AG04449 (cell line): ENCODE measurements around the gene INPP5J.

Experiments
- CTCF ChIA-PET: fragments of 350-600 bp; formaldehyde crosslinking; extraction: SDS; loops from one replicate; lab custom pipeline; 2021; ENCODE audit warnings: antibody characterized with exemption; lab: Yijun Ruan, JAX
- POLR2A ChIA-PET: fragments of 400-600, 350-600 bp; formaldehyde crosslinking; extraction: SDS; loops from one replicate; lab custom pipeline; 2020; ENCODE audit warnings: antibody characterized with exemption, inconsistent platforms; lab: Yijun Ruan, JAX
- DNase-seq: peaks from one replicate; pipeline ENCODE4 v3.0.0-alpha.2; 2010; ENCODE audit warnings: low read depth, low spot score
- H3K4me3 ChIP-seq: 2 replicates; pipeline ENCODE4 v1.5.1; 2011; ENCODE audit warnings: low read depth, mild to moderate bottlenecking, control low read depth, low read length
- CTCF ChIP-seq: IDR thresholded peaks from one replicate; pipeline ENCODE4 v1.5.1; 2011; ENCODE audit warnings: mild to moderate bottlenecking, moderate library complexity, low read length, control low read depth, inconsistent platforms; ENCODE audit not compliant: insufficient read depth; ENCODE audit errors: missing control alignments

INPP5J gene

GRCh38 chr22:31125521-31126117 is 2.9 kb downstream of the INPP5J start:
- CTCF ChIA-PET = interaction anchor here (1.3 to 1.6 kb wide), 3 partner anchors 13 to 38 kb away, joined by 3 read pairs; partner anchors contain the start of gene PLA2G3
- no peak for DNase-seq
- POLR2A ChIA-PET = interaction anchor here (1.8 kb wide), 1 partner anchor 18 kb away, joined by 5 read pairs; the partner anchor contains the start of gene SELENOM
- no peak for TF ChIP-seq CTCF
- H3K4me3 ChIP-seq = no peak overlapping the region

GRCh38 chr22:31126128-31126868 is 3.5 kb downstream of the INPP5J start:
- H3K4me3 ChIP-seq = no peak overlapping the region
- TF ChIP-seq CTCF = no peak
- no peak for DNase-seq
- ChIA-PET POLR2A (no interaction called here), CTCF (interaction anchor here (1.5 to 1.6 kb wide), 2 partner anchors 13 to 38 kb away, joined by 3 read pairs; no protein-coding TSS in a partner anchor)

- no peak overlapping the region for H3K4me3 ChIP-seq
- ChIA-PET CTCF (interaction anchor here (1.2 kb wide), 1 partner anchor 85 kb away, joined by 3 read pairs; no protein-coding TSS in a partner anchor), POLR2A (no interaction called here)
- TF ChIP-seq CTCF = no peak
- no peak for DNase-seq
These were observed 4.1 kb downstream of the INPP5J start for GRCh38 chr22:31126869-31127175.

- CTCF ChIA-PET = interaction anchor here (1.2 to 2.9 kb wide), 4 partner anchors 20 to 84 kb away, joined by 3 to 9 read pairs (median 6); partner anchors contain the start of gene SELENOM
- POLR2A ChIA-PET = no interaction called here
- no peak for DNase-seq
- no peak for TF ChIP-seq CTCF
- H3K4me3 ChIP-seq = no peak overlapping the region
These were observed 4.5 kb downstream of the INPP5J start for GRCh38 chr22:31127181-31127772.

GRCh38 chr22:31128156-31128555 is 5.4 kb downstream of the INPP5J start:
- POLR2A ChIA-PET = no interaction called here
- TF ChIP-seq CTCF = no peak
- H3K4me3 ChIP-seq = no peak overlapping the region
- CTCF ChIA-PET = interaction anchor here (1.2 to 2.9 kb wide), 5 partner anchors 21 to 83 kb away, joined by 3 to 9 read pairs (median 4); partner anchors contain the start of gene SELENOM
- DNase-seq = no peak

- TF ChIP-seq CTCF = no peak
- ChIA-PET CTCF (no interaction called here), POLR2A (no interaction called here)
- no peak overlapping the region for H3K4me3 ChIP-seq
- DNase-seq = no peak
These were observed 8.1 kb downstream of the INPP5J start for GRCh38 chr22:31130873-31131272.
